Measurements from ENCODE around the gene RPL28. TPM values are rescaled to one million over a fixed set of nuclear protein-coding genes. Genes with fewer than 3 reads are reported as not detected.

RPL28 gene
- total RNA-seq, 1 donor from 2014 or later: 1,343 TPM

DNA sequence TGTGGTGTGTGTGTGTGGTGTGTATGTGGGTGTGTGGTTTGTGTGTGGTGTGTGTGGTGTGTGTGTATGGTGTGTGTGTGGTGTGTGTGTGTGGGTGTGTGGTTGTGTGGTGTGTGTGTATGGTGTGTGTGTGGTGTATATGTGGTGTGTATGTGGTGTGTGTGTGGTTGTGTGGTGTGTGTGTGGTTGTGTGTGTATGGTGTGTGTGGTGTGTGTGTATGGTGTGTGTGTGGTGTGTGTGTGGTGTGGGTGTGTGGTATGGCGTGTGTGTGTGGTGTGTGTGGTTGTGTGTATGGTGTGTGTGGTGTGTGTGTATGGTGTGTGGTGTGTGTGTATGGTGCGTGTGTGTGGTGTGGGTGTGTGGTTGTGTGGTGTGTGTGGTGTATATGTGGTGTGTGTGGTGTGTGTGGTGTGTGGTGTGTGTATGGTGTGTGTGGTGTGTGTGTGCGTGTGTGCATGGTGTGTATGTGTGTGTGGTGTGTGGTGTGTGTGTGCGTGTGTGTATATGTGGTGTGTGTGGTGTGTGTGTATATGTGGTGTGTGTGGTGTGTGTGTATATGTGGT lies 48.7 kb downstream of the RPL28 start:
- DNase-seq: no peak
- intact Hi-C loops (cut with DNase I): no loop called here
- peaks cover 49% of the 10 kb centered on the region for H3K27me3 ChIP-seq

DNA sequence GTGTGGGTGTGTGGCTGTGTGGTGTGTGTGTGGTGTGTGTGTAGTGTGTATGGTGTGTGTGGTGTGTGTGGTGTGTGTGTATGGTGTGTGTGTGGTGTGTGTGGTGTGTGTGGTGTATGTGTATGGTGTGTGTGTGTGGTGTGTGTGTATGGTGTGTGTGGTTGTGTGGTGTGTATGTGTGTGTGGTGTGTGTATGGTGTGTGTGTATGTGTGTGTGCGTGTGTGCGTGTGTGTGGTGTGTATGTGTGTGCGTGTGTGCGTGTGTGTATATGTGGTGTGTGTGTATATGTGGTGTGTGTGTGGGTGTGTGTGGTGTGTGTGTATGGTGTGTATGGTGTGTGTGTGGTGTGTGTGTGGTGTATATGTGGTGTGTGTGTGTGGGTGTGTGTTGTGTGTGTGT lies 49.3 kb downstream of the RPL28 start:
- H3K9me3 ChIP-seq: no peaks in the 10 kb centered on the region
- H3K4me1 ChIP-seq: no peaks in the 10 kb centered on the region
- ATAC-seq (no peak), DNase-seq (no peak)
- no peak overlapping the region for H3K4me3 ChIP-seq
- peaks cover 49% of the 10 kb centered on the region for H3K27me3 ChIP-seq
- no peaks in the 10 kb centered on the region for H3K36me3 ChIP-seq
- no peak overlapping the region for H3K27ac ChIP-seq
- intact Hi-C loops (cut with DNase I): no loop called here
- TF ChIP-seq, protein P1, sequence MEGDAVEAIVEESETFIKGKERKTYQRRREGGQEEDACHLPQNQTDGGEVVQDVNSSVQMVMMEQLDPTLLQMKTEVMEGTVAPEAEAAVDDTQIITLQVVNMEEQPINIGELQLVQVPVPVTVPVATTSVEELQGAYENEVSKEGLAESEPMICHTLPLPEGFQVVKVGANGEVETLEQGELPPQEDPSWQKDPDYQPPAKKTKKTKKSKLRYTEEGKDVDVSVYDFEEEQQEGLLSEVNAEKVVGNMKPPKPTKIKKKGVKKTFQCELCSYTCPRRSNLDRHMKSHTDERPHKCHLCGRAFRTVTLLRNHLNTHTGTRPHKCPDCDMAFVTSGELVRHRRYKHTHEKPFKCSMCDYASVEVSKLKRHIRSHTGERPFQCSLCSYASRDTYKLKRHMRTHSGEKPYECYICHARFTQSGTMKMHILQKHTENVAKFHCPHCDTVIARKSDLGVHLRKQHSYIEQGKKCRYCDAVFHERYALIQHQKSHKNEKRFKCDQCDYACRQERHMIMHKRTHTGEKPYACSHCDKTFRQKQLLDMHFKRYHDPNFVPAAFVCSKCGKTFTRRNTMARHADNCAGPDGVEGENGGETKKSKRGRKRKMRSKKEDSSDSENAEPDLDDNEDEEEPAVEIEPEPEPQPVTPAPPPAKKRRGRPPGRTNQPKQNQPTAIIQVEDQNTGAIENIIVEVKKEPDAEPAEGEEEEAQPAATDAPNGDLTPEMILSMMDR (IDR thresholded peaks at IDR 0.05): no peak

More for the DNA sequence above, 48.7 kb downstream of the RPL28 start:
- Histone ChIP-seq H3K4me3 (no peak overlapping the region), H3K36me3 (no peaks in the 10 kb centered on the region), H3K4me1 (no peaks in the 10 kb centered on the region), H3K27ac (no peak overlapping the region), H3K9me3 (no peaks in the 10 kb centered on the region)
- ATAC-seq: no peak
- TF ChIP-seq, protein P1 (IDR thresholded peaks at IDR 0.05): no peak

DNA sequence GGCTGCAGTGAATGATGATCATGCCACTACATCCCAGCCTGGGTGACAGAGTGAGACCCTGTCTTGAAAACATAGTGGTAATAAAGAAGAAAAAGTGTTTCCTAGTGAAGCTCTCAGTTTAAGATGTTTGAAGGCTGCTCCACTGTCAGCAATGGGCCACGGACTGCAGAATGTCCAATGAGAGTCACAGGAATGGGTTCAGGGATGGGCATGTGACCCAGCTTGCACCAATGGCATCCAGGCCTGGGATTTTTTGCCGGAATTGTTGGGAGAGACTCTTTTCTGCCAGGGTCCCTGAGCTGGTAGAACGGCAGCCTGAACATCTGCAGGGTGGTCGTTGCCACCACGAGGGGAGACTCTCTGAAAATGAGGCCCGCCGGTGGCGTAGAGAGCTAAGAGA lies 51.1 kb downstream of the RPL28 start:
- Histone ChIP-seq H3K4me3 (no peak overlapping the region), H3K27ac (no peak overlapping the region), H3K4me1 (peaks cover 3% of the 10 kb centered on the region), H3K9me3 (no peaks in the 10 kb centered on the region), H3K36me3 (no peaks in the 10 kb centered on the region), H3K27me3 (peaks cover 52% of the 10 kb centered on the region)
- DNase-seq (no peak), ATAC-seq (no peak)
- TF ChIP-seq, protein P1 (IDR thresholded peaks at IDR 0.05): no peak
- intact Hi-C loops (cut with DNase I): no loop called here

DNA sequence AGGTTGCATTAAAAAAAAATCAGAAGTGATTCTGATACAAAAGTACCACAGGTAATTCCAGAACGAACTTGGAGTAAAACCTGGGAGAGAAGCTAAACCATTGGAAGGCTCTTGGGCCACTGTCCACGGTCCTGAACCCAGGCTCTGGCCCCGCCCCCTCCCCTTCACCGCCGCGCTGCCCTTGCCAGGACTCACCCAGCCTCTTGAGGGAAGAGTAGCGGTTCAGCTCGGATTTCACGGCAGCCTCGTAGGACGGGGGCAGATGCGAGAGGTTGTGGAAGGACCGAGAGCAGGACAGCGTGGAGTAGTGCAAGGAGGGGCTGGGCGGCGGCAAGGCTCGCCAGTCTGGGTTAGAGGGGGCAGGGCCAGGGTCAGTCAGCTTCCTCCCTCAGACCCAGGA lies 51.7 kb downstream of the RPL28 start:
- H3K36me3 ChIP-seq: no peaks in the 10 kb centered on the region
- ATAC-seq (peak; percentile 84), DNase-seq (peak; percentile 83)
- H3K9me3 ChIP-seq: no peaks in the 10 kb centered on the region
- intact Hi-C loops (cut with DNase I): no loop called here
- peaks cover 3% of the 10 kb centered on the region for H3K4me1 ChIP-seq
- no peak overlapping the region for H3K27ac ChIP-seq
- peaks cover 50% of the 10 kb centered on the region for H3K27me3 ChIP-seq
- no peak overlapping the region for H3K4me3 ChIP-seq
- TF ChIP-seq, protein P1 (IDR thresholded peaks at IDR 0.05): no peak

DNA sequence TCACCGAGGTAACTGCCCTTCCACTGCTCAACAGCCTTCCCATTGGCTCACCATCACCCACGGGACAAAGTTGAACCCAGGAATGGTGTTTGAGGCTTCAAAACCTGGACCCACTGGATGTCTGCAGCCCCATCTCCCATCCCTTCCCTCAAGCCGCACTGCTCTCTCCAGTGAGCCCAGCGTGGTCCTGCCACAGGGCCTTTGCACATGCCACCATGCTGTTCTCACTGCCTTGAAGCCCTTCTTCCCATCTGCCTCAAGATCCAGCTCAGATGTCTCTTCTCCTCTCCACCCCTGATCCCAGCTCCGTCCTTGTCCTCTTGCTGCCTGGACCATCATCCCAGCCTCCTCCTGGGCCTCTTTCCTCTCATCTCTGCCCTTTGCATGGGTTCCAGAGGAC lies 53.3 kb downstream of the RPL28 start:
- Histone ChIP-seq H3K4me3 (no peak overlapping the region), H3K27me3 (peaks cover 42% of the 10 kb centered on the region), H3K36me3 (no peaks in the 10 kb centered on the region), H3K27ac (no peak overlapping the region), H3K9me3 (no peaks in the 10 kb centered on the region), H3K4me1 (peaks cover 3% of the 10 kb centered on the region)
- DNase-seq: no peak
- ATAC-seq: no peak
- TF ChIP-seq, protein P1 (IDR thresholded peaks at IDR 0.05): no peak
- intact Hi-C loops (cut with DNase I): no loop called here
